SH-SY5Y (cell line): ENCODE measurements around the gene ZNF579.

Experiments
- GATA2 ChIP-seq: IDR thresholded peaks from 2 replicates; pipeline ENCODE4 v1.6.1; 2011; ENCODE audit warnings: mild to moderate bottlenecking, low read depth, low read length
- GATA3 ChIP-seq: IDR thresholded peaks from 2 replicates; pipeline ENCODE4 v1.6.1; 2011; ENCODE audit warnings: low read depth, mild to moderate bottlenecking, low read length, moderate library complexity

DNA sequence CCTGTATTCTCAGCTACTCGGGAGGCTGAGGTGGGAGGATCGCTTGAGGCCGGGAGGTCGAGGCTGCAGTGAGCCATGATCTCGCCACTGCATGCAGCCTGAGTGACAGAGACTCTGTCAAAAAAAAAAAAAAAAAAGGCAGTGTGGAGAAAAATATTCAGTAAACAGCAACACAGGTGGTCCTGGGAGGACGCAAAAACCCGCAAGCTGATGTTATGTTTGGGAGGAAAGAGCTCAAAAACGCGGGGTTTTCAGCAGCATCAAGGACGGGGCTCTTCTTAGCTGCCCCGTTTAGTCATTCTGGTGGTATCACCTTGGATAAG is 44.3 kb upstream of the ZNF579 start:
- TF ChIP-seq GATA3 (no peak), GATA2 (no peak)
